Ascending aorta (tissue), 2 donors: ENCODE measurements around the gene ARHGAP25. TPM values are rescaled to one million over a fixed set of nuclear protein-coding genes. Genes with fewer than 3 reads are reported as not detected.

ENCODE experiments used
- DNase-seq, 2 donors: peaks; one replicate each; pipeline ENCODE4 v3.0.0-alpha.2; 2019; ENCODE audit warnings: low spot score in 2 of 2
- H3K27ac ChIP-seq, 2 donors: fragments of 200-600 bp; sonication (generic); one replicate each; pipeline ENCODE4 v1.5.1; 2016 to 2017; ENCODE audit warnings: mild to moderate bottlenecking in 1 of 2
- H3K27me3 ChIP-seq: fragments of 200-600 bp; sonication (generic); one replicate; pipeline ENCODE4 v1.5.1; 2017
- H3K36me3 ChIP-seq, 2 donors: fragments of 200-600 bp; sonication (generic); one replicate each; pipeline ENCODE4 v1.5.1; 2016
- H3K4me1 ChIP-seq, 2 donors: fragments of 200-600 bp; sonication (generic); one replicate each; pipeline ENCODE4 v1.5.1; 2016 to 2017; ENCODE audit warnings: mild to moderate bottlenecking in 1 of 2
- H3K4me3 ChIP-seq, 2 donors: fragments of 200-600 bp; sonication (generic); one replicate each; pipeline ENCODE4 v1.5.1; 2016 to 2017; ENCODE audit warnings: mild to moderate bottlenecking in 1 of 2
- H3K9me3 ChIP-seq, 2 donors: fragments of 200-600 bp; sonication (generic); one replicate each; pipeline ENCODE4 v1.5.1; 2016
- intact Hi-C: fragments of 100-400 bp; cut with DNase I; formaldehyde crosslinking; loops from one replicate; pipeline ENCODE4 v1.15.1; 2023
- total RNA-seq: library from RNA; depleted of rRNA; stranded (reverse); fragments of >200 nt; gene quantifications from one replicate; pipeline ENCODE4 v1.1.0, GENCODE V29; 2016
- TF ChIP-seq, protein P1 (sequence below), 3 experiments: fragments of 200-600 bp in 2 of 3; fragments of 450-650 bp in 1 of 3; sonication (generic) in 2 of 3; IDR thresholded peaks; one replicate each; pipeline ENCODE4 v1.5.1; 2016 to 2019; ENCODE audit warnings: antibody characterized with exemption in 3 of 3, mild to moderate bottlenecking in 1 of 3, moderate library complexity in 1 of 3

Gene ARHGAP25
- total RNA-seq, 1 donor from 2014 or later: 8.3 TPM

DNA sequence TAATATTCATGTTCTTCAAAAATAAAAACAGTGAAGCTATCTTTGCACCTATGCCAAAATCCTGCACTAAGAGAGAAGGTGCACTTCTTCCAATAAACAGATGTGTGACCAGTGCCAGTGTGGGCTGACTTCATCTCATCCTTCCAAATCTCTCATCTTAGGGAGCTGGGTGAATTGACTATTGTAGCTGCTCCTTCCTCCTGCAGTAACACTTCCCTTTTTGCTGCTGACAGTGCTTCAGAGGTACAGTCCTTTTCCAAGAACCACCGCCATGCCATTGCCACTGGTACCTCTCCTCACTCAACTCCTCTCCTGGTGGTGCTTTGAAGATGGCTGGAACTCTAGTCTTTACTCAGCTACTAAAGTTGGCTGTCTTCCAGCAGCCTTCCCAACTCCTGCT lies 42.1 kb upstream of the ARHGAP25 start:
- no peaks in the 10 kb centered on the region for H3K4me1 ChIP-seq
- DNase-seq: no peak
- H3K27ac ChIP-seq: no peak overlapping the region
- TF ChIP-seq, protein P1, sequence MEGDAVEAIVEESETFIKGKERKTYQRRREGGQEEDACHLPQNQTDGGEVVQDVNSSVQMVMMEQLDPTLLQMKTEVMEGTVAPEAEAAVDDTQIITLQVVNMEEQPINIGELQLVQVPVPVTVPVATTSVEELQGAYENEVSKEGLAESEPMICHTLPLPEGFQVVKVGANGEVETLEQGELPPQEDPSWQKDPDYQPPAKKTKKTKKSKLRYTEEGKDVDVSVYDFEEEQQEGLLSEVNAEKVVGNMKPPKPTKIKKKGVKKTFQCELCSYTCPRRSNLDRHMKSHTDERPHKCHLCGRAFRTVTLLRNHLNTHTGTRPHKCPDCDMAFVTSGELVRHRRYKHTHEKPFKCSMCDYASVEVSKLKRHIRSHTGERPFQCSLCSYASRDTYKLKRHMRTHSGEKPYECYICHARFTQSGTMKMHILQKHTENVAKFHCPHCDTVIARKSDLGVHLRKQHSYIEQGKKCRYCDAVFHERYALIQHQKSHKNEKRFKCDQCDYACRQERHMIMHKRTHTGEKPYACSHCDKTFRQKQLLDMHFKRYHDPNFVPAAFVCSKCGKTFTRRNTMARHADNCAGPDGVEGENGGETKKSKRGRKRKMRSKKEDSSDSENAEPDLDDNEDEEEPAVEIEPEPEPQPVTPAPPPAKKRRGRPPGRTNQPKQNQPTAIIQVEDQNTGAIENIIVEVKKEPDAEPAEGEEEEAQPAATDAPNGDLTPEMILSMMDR (IDR thresholded peaks at IDR 0.05): no peak
- no peak overlapping the region for H3K4me3 ChIP-seq
- no peaks in the 10 kb centered on the region for H3K27me3 ChIP-seq
- H3K36me3 ChIP-seq: no peaks in the 10 kb centered on the region
- intact Hi-C loops: no loop called here
- H3K9me3 ChIP-seq: no peaks in the 10 kb centered on the region

DNA sequence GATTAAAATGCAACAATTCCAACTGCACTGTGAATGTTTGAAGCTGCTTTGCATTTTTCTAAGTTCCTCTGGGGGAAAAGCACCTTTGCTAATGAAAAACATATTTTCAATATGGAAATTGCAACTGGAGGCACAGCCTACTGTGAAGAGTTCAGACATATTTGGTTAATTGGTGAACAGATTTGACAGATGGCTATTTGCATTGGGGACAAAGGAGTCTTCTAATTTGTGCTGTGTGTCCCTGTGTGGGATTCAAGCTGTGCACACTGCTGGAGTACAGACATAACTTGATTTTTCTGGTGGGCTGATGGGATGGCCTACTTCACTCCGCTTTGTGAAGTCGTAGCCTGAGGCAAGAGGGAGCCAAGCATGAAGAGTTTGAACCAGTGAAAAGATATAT lies 40.7 kb upstream of the ARHGAP25 start:
- intact Hi-C loops: no loop called here
- TF ChIP-seq, protein P1 (IDR thresholded peaks at IDR 0.05): no peak
- Histone ChIP-seq H3K27ac (no peak overlapping the region), H3K36me3 (no peaks in the 10 kb centered on the region), H3K9me3 (no peaks in the 10 kb centered on the region), H3K4me1 (no peaks in the 10 kb centered on the region), H3K27me3 (no peaks in the 10 kb centered on the region), H3K4me3 (no peak overlapping the region)
- DNase-seq: no peak

DNA sequence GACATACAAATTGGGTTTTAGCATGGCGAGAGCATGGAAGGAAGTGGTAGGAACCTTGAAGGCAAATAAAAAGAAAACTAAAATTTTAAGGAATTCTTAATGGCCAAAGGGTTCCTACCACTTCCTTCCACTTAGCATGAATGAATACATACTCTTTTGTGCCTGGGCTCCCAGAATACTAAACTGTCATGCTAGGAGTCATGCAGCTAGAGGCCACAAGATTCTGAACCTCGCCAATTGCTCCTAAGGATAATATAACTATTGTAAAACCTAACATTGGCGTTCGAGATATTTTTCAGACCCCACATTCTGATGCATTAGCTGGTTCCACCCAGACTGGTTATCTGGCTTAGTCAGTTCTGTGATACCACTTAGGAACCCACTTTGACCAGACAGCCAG lies 38.6 kb upstream of the ARHGAP25 start:
- H3K27me3 ChIP-seq: no peaks in the 10 kb centered on the region
- intact Hi-C loops: no loop called here
- H3K36me3 ChIP-seq: no peaks in the 10 kb centered on the region
- no peak overlapping the region for H3K27ac ChIP-seq
- TF ChIP-seq, protein P1 (IDR thresholded peaks at IDR 0.05): no peak
- no peaks in the 10 kb centered on the region for H3K4me1 ChIP-seq
- H3K9me3 ChIP-seq: no peaks in the 10 kb centered on the region
- DNase-seq: no peak
- H3K4me3 ChIP-seq: no peak overlapping the region

DNA sequence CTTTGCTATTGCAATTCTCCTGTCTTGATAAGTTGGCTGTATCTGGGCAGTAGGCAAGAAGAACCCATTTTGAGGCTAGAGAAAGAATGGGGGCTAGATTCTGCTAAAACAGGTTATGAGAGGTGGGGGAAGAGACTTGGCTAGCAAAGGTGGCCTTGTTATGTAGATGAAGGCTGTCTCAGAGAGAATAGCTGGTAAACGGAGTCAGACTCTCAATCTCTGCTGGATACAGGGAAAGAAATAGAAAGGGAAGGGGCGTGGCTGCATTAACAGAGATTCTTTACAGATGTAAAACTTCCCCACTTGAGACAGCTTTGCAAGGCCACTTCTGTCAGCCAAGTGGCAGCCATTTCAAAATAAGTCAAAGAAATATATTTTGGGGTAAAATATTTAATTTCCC lies 38.1 kb upstream of the ARHGAP25 start:
- no peak overlapping the region for H3K27ac ChIP-seq
- no peaks in the 10 kb centered on the region for H3K36me3 ChIP-seq
- H3K4me3 ChIP-seq: no peak overlapping the region
- DNase-seq: no peak
- intact Hi-C loops: no loop called here
- no peaks in the 10 kb centered on the region for H3K27me3 ChIP-seq
- no peaks in the 10 kb centered on the region for H3K4me1 ChIP-seq
- H3K9me3 ChIP-seq: no peaks in the 10 kb centered on the region
- TF ChIP-seq, protein P1 (IDR thresholded peaks at IDR 0.05): no peak

DNA sequence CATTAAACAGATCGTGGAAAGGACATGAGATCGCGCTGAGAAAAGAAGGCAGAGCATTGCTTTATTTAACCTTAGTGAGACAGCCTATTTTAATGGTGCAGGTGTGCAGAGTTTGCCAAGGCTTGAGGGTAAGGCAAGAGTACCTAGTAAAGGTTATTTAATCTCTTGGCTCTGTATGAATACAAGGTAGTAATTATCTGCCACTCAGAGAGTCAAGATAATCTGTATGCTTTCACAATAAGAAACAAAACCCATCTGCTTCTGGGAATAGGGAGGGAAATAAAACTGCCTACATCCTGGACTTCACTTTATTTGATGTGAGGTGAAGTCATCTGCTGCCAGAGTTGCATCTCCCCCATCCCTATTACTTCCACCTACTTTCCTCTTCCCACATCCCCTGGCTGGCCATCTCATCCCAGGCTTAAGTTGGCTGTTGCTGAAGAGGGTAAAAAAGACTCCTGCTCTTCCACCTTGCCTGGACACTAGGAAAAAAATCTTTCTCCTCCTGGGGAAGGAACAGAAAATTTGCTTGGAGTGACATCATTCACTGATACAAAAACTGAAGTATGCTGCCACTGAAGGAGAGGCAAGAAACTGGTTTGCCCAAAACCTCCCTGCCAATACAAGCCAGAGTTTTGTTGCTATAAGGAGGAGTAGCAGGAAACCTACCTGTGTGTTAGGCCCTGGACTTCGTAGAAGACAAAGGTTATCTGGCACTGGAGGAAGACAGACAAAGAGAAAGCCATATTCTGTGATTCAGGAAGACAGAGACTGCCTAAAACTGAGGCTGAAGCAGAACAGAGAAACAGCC lies 35.8 kb upstream of the ARHGAP25 start:
- Histone ChIP-seq H3K4me1 (no peaks in the 10 kb centered on the region), H3K9me3 (no peaks in the 10 kb centered on the region), H3K27me3 (no peaks in the 10 kb centered on the region), H3K4me3 (no peak overlapping the region), H3K27ac (no peak overlapping the region), H3K36me3 (no peaks in the 10 kb centered on the region)
- TF ChIP-seq, protein P1 (IDR thresholded peaks at IDR 0.05): no peak
- no peak for DNase-seq
- intact Hi-C loops: no loop called here
